HG03457 (cell line): ENCODE results near the gene SEMA3E.

Experiments
- ATAC-seq: cut with Tn5 transposase; IDR thresholded peaks from one replicate; pipeline ENCODE4 v1.9.1; 2021; ENCODE audit warnings: moderate number of reproducible peaks; ENCODE audit not compliant: unreplicated experiment

The SEMA3E gene

DNA sequence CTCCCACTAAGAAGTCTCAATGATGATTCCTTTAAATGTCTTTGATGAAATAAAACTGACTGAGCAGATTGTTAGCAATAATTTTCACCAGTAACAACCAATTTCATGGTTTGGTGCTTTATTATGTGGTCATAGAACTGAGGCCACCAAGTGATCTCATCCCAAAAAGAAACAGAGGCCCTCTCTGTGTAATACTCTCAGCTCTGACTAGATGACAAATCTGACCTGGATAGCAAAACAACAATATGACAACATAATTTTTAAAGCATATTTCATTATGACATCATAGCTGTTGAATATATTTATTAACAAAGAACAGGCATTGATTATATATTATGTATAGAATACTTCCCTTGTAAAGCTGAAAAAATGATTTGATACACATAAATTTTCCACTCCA is 5.9 kb downstream of the SEMA3E start:
- ATAC-seq, result no peak

DNA sequence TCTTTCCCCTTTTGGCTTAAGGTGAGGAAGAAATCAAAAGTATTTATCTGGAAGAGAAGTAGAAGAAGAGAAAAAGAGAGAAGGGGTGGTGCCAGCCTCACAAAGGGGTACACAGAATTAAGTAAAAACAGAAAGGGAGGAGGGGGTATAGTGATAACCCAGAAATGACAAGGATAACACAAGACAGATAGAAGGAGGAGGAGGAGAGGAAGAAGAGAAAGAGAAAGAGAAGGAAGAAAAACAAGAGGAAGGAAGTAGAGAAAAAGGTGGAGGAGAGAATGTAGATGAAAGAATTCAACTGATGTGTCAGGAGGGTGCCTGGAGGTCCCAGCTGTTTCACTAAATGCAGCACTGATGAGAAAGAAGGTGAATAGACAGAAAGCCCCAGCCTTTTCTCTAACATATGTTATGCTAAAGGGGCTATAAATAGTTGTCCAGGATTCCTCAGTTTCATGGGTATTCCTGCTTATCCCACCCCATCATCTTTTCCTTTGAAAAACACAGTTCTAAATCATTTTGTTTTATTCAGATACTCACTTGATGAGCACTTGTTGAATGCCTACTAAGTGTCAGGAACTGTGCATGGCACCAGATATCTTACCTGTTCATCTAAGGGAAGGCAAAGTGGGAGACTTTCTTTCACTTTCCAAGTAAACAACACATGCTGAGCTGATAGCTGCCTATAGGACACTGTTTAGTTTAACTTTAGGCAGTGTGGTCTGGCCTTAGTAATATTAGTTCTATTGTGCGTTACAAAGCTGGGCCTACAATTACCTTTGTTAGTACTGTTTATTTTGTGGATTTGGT is 8.0 kb downstream of the SEMA3E start:
- ATAC-seq, result no peak

DNA sequence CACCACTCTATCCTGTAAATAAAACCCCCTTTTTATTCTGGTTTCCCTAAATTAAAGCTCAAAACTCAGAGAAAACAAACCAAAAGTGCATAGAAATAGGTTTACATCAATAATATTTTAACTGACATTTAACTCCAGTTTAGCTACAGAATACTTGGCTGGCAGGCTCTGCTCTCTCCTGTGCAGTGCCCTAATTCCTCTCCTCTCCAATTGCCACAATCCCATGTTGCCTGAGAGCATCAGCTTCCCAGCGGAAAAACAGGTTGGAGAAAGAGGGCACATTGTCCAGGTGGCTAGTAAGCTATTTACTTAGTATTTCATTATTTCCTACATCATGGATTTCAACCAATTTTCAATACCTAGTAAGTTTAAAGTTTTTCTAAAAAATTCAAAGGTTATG is 8.7 kb downstream of the SEMA3E start:
- no peak for ATAC-seq

DNA sequence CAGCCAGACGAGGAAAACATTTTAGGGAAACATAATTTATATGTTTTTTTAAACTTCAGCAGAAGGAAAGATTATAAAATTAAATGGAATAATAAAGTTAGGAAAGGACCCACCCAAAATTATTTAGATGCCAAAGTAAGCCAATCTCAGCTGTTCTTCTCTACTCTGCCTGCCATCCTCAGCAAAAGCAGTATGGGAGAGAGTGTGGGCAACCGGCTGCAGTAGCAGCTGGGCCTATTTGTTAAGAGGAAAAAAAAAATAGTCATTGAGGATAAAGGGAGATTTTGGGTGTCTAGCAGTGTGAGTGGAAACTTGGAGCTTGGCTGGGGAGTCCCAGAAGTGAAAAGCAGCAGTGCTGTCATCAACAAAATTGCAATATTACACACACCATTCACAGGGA is 15.4 kb downstream of the SEMA3E start:
- no peak for ATAC-seq

DNA sequence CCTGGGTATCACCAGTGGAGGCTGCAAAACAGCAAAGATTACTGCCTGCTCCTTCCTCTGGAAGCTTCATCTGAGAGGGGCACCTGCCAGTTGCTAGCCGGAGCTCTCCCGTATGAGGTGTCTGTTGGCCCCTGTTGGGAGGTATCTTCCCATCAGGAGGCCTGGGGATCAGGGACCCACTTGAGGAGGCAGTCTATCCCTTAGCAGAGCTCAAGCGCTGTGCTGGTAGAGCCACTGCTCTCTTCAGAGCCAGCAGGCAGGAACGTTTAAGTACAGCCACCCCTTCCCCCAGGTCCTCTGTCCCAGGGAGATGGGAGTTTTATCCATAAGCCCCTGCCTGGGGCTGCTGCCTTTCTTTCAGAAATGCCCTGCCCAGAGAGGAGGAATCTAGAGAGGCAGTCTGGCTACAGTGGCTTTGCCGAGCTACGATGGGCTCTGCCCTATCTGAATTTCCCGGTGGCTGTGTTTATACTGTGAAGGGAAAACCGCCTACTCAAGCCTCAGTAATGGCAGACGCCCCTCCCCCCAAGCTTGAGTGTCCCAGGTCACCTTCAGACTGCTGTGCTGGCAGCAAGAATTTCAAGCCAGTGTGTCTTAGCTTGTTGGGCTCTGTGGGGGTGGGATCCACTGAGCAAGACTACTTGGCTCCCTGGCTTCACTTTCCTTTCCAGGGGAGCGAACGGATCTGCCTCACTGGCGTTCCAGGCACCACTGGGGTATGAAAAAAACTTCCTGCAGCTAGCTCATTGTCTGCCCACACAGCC is 19.6 kb downstream of the SEMA3E start:
- no peak for ATAC-seq

DNA sequence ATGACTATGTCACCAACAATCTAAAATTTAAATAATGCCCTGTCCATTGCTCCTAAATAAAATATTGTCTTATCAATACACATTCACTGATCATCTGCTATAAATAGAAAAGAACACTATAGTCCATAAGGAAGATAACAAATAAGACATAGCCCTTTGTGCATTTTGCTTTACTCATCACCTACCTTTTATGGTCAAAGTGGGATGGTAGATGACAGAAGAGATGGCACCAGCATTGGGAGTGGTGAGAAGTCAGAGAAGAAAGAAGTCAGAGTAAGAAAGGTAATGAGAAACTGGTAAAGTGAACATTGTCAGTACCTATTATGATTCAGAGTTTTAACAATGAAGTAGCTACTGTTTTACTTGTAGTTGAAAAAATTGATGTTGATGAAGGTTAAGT is 31.1 kb downstream of the SEMA3E start:
- ATAC-seq, result no peak

DNA sequence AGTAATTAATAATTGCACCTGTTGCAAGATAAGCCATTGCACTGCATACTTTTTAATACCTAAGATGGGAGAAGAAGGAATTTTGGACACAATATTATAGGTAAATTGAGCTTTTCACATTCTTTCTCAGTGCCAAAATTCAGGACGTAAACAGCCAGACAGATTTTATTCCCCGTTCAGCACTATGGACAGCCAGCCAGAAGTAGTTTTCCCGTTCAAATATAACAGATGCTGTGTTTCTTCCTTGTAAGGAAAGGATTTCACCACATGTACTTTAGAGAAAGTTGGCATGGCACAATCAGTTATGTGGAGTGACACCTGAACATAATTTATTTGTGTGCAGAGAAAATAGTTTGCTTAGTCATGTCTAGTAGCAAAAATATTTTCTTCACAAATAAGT is 34.8 kb downstream of the SEMA3E start:
- no peak for ATAC-seq

DNA sequence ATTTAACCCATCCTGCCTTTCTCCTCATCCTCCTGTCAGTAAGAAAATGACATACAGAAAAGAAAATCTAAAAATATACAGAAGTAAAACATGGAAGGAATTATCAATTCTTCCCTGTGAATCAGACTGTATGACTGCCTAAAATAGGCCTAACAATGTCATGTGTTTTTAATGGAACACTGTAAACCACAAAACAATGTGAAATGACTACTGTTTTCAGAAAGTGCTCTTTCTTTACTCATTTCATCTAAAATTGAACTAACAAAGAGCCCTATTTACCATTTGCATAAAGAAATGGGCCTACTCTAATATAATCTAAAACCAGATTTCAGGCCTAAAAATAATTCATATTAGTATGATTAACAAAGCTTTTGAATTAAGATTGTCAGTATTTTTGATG is 35.7 kb downstream of the SEMA3E start:
- ATAC-seq, result no peak

DNA sequence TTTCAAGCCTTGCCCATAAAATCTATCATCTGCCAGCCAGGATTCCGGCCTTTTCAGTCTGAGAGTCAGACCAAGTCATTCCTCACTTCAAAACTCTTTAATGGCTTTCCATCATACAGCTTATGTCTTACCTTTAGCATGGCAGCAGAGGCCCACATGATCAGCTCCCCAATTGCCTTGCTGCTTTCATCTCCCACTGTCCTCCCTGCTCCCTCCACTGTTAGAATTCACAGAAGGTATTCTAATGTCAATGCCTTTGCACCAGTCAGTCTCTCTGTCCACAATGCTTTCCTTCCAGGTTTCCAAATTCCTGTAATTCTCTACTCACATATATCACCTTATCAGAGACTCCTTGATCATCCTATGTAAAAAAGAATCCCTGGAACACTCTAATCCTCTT is 37.2 kb downstream of the SEMA3E start:
- ATAC-seq, result no peak

DNA sequence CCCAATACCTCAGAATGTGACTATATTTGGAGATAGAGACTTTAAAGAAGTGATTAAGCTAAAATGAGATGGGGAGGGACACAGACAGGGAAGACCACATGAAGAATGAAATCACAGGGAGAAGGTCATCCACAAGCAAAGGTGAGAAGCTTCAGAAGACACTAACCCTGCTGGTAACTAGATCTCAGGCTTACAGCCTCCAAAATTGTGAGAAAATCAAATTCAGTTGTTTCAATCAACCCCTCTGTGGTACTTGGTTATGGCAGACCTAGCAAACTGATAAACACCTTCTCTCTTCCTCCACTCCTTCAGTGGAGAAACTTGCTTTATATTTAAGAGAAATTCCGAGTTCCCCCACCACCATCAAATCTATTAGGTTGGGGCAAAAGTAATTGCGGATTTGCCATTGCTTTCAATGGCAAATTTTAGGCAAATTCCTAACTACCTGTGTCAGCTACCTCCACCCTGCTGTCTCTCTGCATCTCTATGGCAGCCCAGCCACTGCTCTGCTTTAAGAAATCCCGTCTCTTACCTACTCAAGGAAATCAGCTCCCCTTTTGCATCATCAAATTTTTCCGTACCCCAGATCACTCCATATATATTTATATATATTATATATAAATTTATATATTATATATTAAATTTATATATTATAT is 38.2 kb downstream of the SEMA3E start:
- ATAC-seq, result no peak

DNA sequence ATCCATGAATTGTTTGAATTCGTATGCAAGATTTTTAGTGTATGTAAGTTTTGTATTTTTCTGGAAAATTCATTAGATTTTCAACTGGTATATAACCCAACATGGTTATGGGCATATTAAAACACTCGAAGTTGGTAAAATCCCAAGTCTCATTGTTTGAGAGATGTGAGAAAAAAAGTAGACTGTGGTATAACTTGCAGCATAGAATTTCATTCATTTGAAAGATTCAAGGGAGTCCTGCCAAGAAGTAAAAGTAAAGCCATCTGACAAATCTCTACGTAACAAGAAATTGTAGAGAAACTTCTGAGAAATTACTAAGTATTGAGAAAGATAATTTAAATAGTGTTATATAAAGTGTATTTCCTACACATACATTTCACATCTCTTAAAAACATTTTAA is 40.2 kb downstream of the SEMA3E start:
- ATAC-seq, result no peak

DNA sequence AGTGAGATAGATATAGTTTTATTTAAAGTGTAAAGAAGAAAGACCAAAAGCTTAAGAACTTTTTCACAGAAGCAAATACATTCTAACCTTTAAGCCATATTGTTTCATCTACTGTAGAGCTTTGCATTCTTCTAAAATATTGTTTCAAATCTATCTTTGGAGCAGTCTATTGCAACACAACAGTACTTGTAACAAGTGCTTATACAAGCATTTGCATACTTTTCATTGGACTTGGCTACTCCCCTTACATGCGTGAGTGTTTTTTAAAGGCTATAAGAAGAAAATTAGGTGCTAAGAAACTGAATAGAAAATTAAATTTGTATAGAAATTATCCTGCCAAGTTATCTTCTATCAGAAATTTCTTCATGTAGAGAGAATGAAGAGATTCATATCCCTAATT is 45.3 kb downstream of the SEMA3E start:
- ATAC-seq, result no peak

DNA sequence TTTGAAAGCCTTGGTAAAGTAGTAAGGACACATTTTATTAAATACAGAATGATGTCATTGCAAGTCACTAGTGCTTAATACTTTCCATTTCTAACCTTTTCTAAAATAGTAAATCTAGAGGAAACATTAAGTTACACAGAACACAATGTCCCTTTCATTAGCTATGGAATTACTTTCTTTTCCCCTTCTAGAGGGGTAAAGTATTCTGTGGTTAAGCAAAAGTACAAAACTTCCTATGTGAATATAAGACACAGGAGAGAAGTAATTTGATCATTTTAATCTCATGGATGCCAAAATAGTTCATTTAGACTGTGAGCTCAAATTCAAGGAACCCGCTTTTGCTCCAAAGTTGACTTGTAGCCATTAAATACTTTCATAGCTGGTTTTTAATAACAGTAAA is 49.8 kb downstream of the SEMA3E start:
- ATAC-seq, result no peak

DNA sequence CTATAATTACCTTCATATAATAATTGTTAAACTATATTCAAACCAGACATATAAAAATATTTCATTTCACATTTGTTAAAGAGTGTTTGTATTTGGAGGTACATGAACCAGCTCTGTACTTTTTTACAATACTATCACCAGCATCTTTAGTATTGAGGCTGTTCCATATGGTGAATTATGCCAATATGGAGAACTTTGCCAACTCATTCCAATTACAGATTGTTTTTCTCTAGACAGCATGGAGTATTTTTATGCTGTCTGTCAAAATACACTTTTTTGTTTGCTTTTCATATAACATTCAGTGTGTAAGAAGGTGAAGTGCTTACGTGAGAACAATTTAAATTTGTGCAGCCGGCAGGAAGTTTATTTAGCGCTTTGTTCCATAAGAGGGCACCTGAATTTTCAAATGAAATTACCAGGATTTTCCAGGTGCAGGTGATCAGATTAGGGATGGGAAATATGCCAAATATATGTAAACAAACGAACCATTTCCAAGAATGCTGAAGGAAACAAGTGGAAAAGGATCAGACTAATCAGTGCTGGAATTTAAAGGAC is 54.9 kb downstream of the SEMA3E start:
- no peak for ATAC-seq

DNA sequence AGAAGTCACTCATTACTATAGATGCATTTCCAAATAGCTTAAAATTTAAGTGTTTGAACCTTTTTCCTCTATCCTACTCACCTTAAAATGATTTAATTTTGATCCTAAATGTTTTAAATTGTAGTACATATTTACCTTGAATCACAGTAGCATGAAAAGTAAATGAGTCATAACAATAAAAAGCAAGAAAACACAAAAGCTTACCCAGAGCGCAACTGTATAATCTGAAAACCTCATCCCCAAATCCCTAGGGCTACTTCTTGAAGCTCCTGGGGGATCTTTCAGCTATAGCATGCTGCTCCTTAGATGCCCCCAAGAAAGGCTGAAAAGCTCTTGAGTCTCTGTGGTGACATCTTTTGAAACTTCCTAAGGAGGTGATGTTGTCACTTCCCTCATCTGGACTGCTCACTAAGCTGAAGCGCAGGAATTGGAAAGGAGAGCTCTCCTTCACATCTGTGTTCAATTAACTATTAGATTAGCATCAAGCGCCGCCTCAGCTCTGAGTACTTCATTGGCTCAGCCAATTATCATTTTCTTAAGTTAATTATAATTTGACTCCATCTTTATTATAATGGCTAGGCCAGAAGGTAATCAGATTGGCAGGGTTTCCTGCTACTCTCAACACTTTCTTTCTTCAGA is 60.2 kb downstream of the SEMA3E start:
- no peak for ATAC-seq

DNA sequence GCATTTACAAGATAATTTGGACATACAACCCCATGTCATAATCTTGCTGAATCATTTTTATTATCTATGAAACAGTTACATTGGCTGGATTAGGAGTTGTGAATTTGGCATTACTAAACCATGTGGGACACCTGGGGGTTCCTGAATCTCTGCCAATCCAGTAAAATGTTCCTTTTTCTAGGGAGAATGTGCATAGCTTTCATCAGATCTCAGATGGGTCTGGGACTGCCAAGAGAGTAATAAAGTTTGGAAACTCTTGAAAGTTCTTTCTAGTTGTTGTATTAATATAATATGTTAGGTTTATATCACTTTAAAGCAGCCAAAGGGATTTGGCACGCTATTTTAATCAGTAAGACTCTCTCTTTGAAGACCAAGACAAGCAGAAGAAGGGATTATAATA is 62.7 kb downstream of the SEMA3E start:
- ATAC-seq, result no peak

DNA sequence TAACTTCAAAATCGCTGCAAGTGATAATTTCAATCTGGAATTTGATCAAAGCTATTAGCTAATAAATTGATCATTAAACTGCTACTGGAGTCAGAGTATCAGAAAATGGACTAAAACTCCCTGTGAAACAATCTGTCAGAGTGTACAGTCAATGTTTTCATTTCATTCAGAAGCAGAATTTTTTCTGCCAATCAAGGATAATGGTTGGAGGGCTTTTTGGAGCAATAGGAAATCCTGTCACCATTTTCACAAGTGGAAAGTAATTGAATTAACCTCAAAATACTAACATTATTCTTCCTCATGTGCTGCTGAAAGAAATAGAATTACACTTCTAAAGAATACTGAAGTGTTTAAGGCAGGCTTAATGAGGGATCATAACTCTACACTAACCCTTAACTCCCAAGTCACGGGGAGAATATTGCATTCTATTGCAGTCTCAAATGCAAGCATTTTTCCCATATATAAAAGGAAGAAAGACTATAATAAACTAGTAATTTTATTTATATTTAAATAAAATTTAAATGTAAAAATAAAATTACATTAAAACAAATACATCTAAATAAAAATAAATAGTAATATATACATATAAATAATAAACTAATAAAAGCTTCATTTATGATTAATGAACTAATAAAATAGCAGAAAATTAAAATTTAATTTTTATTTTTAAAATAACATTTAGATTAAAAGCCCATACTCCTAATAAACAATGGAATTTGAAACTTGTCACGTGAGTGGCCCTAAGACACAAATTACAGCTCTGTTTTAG is 67.1 kb downstream of the SEMA3E start:
- no peak for ATAC-seq

DNA sequence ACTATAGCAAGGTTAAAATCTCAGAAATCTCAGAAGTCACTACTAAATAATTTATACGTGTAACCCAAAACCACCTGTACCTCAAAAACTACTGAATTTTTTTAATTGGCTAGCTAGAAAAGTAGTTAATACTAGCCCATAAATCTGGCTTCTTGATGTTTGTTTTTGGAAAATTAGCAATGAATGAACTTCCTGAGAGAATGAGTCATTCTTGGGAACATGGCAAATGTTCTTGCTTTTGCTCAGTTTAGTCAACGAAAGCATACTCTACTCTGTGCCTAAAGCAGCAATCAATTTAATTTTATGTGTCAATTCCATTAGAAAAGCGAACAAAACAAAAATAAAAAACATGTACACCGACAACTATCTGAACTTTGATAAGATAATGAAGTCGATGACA is 69.2 kb downstream of the SEMA3E start:
- ATAC-seq, result no peak

DNA sequence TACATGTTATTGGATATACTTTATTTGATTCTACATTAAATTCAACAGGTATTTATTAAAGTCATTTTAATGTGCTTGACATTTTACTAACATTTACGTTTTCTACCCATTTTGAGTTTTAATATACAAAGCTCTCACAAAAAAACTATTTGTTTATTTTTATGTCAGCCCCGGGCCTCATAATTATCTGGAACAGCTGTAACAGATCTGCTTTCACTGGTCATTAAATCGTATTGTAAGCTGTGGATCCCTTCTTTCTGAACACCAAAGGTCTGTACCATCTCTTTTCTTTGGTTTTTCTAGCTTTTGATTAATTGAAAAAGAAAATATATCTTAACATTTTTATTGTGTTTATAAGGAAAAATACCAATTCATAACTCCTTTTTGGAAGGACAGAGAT is 73.5 kb downstream of the SEMA3E start:
- ATAC-seq, result no peak

DNA sequence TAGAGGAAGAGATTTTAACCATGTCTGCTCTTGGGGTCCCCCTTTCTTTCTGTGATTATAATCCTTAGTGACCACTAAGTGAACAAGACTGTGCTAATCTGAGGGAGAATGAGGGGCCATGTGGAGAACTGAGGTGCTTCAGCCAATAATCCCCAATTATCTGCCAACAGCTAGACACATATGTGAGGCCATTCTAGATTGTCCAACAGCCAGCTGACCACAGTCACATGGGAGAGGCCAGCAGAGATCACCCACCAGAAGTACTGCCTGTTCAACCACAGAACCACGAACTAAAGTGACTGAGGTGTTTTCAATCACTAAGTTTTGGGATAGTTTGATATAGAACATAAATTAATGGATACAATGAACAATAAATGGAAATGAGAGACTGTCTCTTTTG is 74.3 kb downstream of the SEMA3E start:
- no peak for ATAC-seq

DNA sequence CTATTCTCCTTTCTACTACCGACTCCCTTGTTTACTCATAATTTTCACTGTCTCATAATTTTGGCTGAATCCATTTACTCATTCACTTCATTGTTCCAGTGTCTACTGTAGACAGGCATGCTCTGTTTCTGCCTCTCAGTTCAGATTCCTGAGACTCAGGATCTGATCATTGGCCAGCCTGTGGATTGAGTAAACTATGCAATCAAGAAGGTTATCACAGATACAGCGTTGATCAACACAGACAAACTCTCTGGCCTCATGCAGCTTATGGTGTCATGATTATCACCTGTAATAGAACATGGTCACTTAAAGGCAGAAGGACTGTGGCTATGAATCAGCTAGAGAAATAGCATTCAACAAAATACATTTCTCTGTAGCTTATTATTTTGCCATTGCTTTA is 86.0 kb downstream of the SEMA3E start:
- ATAC-seq, result no peak
